Ureter (tissue), 1 donor: Measurements from ENCODE around the gene PCDHGA5. TPM values are rescaled to one million over a fixed set of nuclear protein-coding genes. Genes with fewer than 3 reads are reported as not detected.
"Not testable (repeated sequence)": the region's sequence is repeated elsewhere in the genome, so short reads cannot be mapped to it uniquely, and the experiment has no call there.

Source experiments
- DNase-seq: peaks from one replicate; pipeline ENCODE4 v3.0.0-alpha.2; 2020; ENCODE audit warnings: low spot score
- total RNA-seq: library from RNA; stranded (reverse); gene quantifications from one replicate; pipeline ENCODE4 v1.2.4, GENCODE V29; 2023
- donor health status: DM: yes; HTN: yes; CAD: no.

PCDHGA5 gene
- total RNA-seq, 1 donor from 2014 or later = 4.6 TPM

- not testable (repeated sequence) for DNase-seq
Measured at GRCh38 chr5:141387557-141388311, 23.8 kb downstream of the PCDHGA5 start, which contains the start of gene PCDHGB4. Gene PCDHGB4 (plus strand): TSS chr5:141387698. CDS start chr5:141387885, 187 bp downstream.

- DNase-seq = no peak
Measured at GRCh38 chr5:141388661-141389060, 24.7 kb downstream of the PCDHGA5 start.

GRCh38 chr5:141389153-141390042, 25.4 kb downstream of the PCDHGA5 start:
- no peak for DNase-seq

GRCh38 chr5:141392429-141393198, 28.7 kb downstream of the PCDHGA5 start, which contains the start of gene PCDHGA8:
Gene PCDHGA8 (plus strand): TSS chr5:141392633. CDS start chr5:141392814, 181 bp downstream.
- DNase-seq = no peak

- DNase-seq = no peak
Measured at GRCh38 chr5:141393267-141393666, 29.3 kb downstream of the PCDHGA5 start.

- not testable (repeated sequence) for DNase-seq
Measured at GRCh38 chr5:141394401-141395187, 30.6 kb downstream of the PCDHGA5 start.

GRCh38 chr5:141397756-141398551, 34.0 kb downstream of the PCDHGA5 start, which contains the start of gene PCDHGB5:
Gene PCDHGB5 (plus strand): TSS chr5:141397947. CDS start chr5:141398128, 181 bp downstream.
- not testable (repeated sequence) for DNase-seq

GRCh38 chr5:141398608-141399007, 34.6 kb downstream of the PCDHGA5 start:
- DNase-seq = no peak

- DNase-seq = no peak
Measured at GRCh38 chr5:141399555-141400258, 35.7 kb downstream of the PCDHGA5 start.

GRCh38 chr5:141402553-141403243, 38.7 kb downstream of the PCDHGA5 start, which contains the start of gene PCDHGA9:
Gene PCDHGA9 (plus strand): TSS chr5:141402778. CDS start chr5:141402953, 175 bp downstream.
- no peak for DNase-seq

- no peak for DNase-seq
Measured at GRCh38 chr5:141403387-141403786, 39.4 kb downstream of the PCDHGA5 start.

- not testable (repeated sequence) for DNase-seq
Measured at GRCh38 chr5:141407790-141408505, 44.0 kb downstream of the PCDHGA5 start, which contains the start of gene PCDHGB6. Gene PCDHGB6 (plus strand): TSS chr5:141408021. CDS start chr5:141408203, 182 bp downstream.

- DNase-seq = no peak
Measured at GRCh38 chr5:141409598-141410306, 45.8 kb downstream of the PCDHGA5 start.

- no peak for DNase-seq
Measured at GRCh38 chr5:141411575-141411974, 47.6 kb downstream of the PCDHGA5 start.

GRCh38 chr5:141412854-141413539, 49.0 kb downstream of the PCDHGA5 start, which contains the start of gene PCDHGA10:
Gene PCDHGA10 (plus strand): TSS chr5:141412987. CDS start chr5:141413176, 189 bp downstream.
- DNase-seq = no peak

GRCh38 chr5:141413540-141414069, 49.6 kb downstream of the PCDHGA5 start:
- no peak for DNase-seq
